GM12891 (cell line): ENCODE results near the gene NFATC4.

Experiments
- PAX5 ChIP-seq: IDR thresholded peaks from 2 replicates; pipeline ENCODE4 v1.6.1; 2011; ENCODE audit warnings: low read length, moderate library complexity, mild to moderate bottlenecking; ENCODE audit not compliant: insufficient read depth, severe bottlenecking
- POLR2A ChIP-seq: IDR thresholded peaks from 2 replicates; pipeline ENCODE4 v1.6.1; 2011; ENCODE audit warnings: low read depth, low read length, control low read depth
- POLR2AphosphoS5 ChIP-seq: IDR thresholded peaks from 2 replicates; pipeline ENCODE4 v1.6.1; 2011; ENCODE audit warnings: low read depth, low read length, control low read depth
- TAF1 ChIP-seq: IDR thresholded peaks from 2 replicates; pipeline ENCODE4 v1.6.1; 2011; ENCODE audit warnings: low read depth, low read length, control low read depth

GRCh38 chr14:24392325-24393091 is 24.5 kb downstream of the NFATC4 start:
- TF ChIP-seq POLR2A (no peak), TAF1 (no peak), POLR2AphosphoS5 (no peak), PAX5 (no peak)
